Caco-2 (cell line): ENCODE data around the gene MAST4. TPM values are rescaled to one million over a fixed set of nuclear protein-coding genes. Genes with fewer than 3 reads are reported as not detected.

Experiments
- BruUV-seq: library from RNA; stranded (reverse); fragments of 400-500 nt; replicated peaks from 2 replicates; lab custom pipeline; 2021; lab: Mats Ljungman, UMichigan
- CTCF ChIA-PET: fragments of 300-600 bp; sonication (Branson Sonifier 250); formaldehyde crosslinking; loops from one replicate; lab custom pipeline; 2022; ENCODE audit warnings: antibody characterized with exemption; lab: Charles Lee
- POLR2A ChIA-PET: fragments of 300-600 bp; sonication (Branson Sonifier 250); formaldehyde crosslinking; loops from one replicate; lab custom pipeline; 2022; ENCODE audit warnings: antibody characterized with exemption; lab: Charles Lee
- DNase-seq, 2 experiments: peaks; one replicate each; pipeline versions ENCODE4 v3.0.0 to v3.0.0-alpha.2; 2020 to 2022
- H3K27me3 ChIP-seq: replicated peaks from 2 replicates; pipeline ENCODE4 v1.6.0; 2011; ENCODE audit warnings: low read length; ENCODE audit not compliant: control insufficient read depth, insufficient read depth
- H3K36me3 ChIP-seq: 2 replicates; pipeline ENCODE4 v1.5.1; 2011; ENCODE audit warnings: low read length; ENCODE audit not compliant: control insufficient read depth, insufficient read depth
- H3K4me1 ChIP-seq: fragments of 250-450 bp; sonication (Bioruptor Pico); 2 replicates; pipeline ENCODE4 v1.5.1; 2020; ENCODE audit warnings: mild to moderate bottlenecking
- H3K4me3 ChIP-seq: 2 replicates; pipeline ENCODE4 v1.5.1; 2011; ENCODE audit warnings: low read depth, mild to moderate bottlenecking, control low read depth, low read length
- H3K9me3 ChIP-seq: fragments of 250-450 bp; sonication (Bioruptor Pico); 2 replicates; pipeline ENCODE4 v1.5.1; 2020; ENCODE audit warnings: mild to moderate bottlenecking, moderate library complexity
- H3K27ac Mint-ChIP-seq: one replicate; pipeline ENCODE4 v1.8.0; 2022; ENCODE audit warnings: mixed read lengths; ENCODE audit not compliant: unreplicated experiment
- H3K27me3 Mint-ChIP-seq: one replicate; pipeline ENCODE4 v1.8.0; 2022; ENCODE audit warnings: mixed read lengths; ENCODE audit not compliant: insufficient read depth, unreplicated experiment
- H3K36me3 Mint-ChIP-seq: one replicate; pipeline ENCODE4 v1.8.0; 2022; ENCODE audit warnings: mild to moderate bottlenecking, mixed read lengths; ENCODE audit not compliant: insufficient read depth, unreplicated experiment
- H3K4me1 Mint-ChIP-seq: one replicate; pipeline ENCODE4 v1.8.0; 2022; ENCODE audit warnings: low read depth, mixed read lengths; ENCODE audit not compliant: unreplicated experiment
- H3K4me3 Mint-ChIP-seq: one replicate; pipeline ENCODE4 v1.8.0; 2022; ENCODE audit warnings: mild to moderate bottlenecking, moderate library complexity, mixed read lengths; ENCODE audit not compliant: unreplicated experiment
- H3K9me3 Mint-ChIP-seq: one replicate; pipeline ENCODE4 v1.8.0; 2022; ENCODE audit warnings: mixed read lengths; ENCODE audit not compliant: unreplicated experiment
- intact Hi-C: fragments of 100-400 bp; cut with micrococcal nuclease; formaldehyde crosslinking; loops from one replicate; pipeline ENCODE4 v1.10.0; 2022; ENCODE audit not compliant: unreplicated experiment
- total RNA-seq: library from RNA; stranded (reverse); gene quantifications from 2 replicates; pipeline ENCODE4 v1.2.3, GENCODE V29; 2022
- TF ChIP-seq, protein P1 (sequence below), 2 experiments: fragments of 200-600 bp in 1 of 2; IDR thresholded peaks; 1 replicate in 1 of 2; 2 replicates in 1 of 2; pipeline versions ENCODE4 v1.5.1 to v1.8.0; 2011 to 2022; ENCODE audit warnings: antibody characterized with exemption in 1 of 2, control low read depth in 1 of 2, inconsistent platforms in 1 of 2, low read depth in 1 of 2, low read length in 1 of 2, mild to moderate bottlenecking in 1 of 2, moderate library complexity in 1 of 2; ENCODE audit not compliant: insufficient read depth in 1 of 2, severe bottlenecking in 1 of 2, unreplicated experiment in 1 of 2

The MAST4 gene
- total RNA-seq, 1 experiment from 2014 or later, result 17.8 TPM

DNA sequence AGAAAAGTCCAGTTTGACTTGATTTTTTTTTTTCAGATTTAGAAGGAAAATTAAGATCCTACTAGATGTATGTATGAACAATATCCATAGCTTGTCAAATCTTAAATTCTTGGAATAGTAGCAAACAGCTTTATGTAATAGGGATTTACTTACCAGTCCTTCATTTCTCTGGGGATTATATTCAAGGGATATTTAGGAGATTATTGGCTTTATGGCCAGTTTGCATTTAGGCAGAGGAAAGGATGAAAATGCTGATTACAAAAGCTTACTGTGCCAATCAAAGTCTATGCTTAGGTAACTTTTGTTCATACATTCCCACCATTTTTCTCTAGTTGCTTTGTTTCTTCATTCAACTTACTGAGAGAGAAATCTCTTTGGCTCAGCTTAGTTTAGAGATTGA lies 47.9 kb downstream of the MAST4 start:
- H3K27ac Mint-ChIP-seq, result no peak overlapping the region
- H3K4me3 ChIP-seq, result no peak overlapping the region
- H3K36me3 ChIP-seq, result no peaks in the 10 kb centered on the region
- intact Hi-C loops, result no loop called here
- BruUV-seq, result no TSS peak
- H3K4me1 ChIP-seq, result no peaks in the 10 kb centered on the region
- no peaks in the 10 kb centered on the region for H3K4me1 Mint-ChIP-seq
- no peaks in the 10 kb centered on the region for H3K27me3 ChIP-seq
- POLR2A ChIA-PET, result no interaction called here
- peaks cover 5% of the 10 kb centered on the region for H3K27me3 Mint-ChIP-seq
- CTCF ChIA-PET, result interaction anchor here (1.1 kb wide), 1 partner anchor 338 kb away, joined by 4 read pairs; no protein-coding TSS in a partner anchor
- no peaks in the 10 kb centered on the region for H3K9me3 Mint-ChIP-seq
- DNase-seq, result no peak
- no peak overlapping the region for H3K4me3 Mint-ChIP-seq
- TF ChIP-seq, protein P1, sequence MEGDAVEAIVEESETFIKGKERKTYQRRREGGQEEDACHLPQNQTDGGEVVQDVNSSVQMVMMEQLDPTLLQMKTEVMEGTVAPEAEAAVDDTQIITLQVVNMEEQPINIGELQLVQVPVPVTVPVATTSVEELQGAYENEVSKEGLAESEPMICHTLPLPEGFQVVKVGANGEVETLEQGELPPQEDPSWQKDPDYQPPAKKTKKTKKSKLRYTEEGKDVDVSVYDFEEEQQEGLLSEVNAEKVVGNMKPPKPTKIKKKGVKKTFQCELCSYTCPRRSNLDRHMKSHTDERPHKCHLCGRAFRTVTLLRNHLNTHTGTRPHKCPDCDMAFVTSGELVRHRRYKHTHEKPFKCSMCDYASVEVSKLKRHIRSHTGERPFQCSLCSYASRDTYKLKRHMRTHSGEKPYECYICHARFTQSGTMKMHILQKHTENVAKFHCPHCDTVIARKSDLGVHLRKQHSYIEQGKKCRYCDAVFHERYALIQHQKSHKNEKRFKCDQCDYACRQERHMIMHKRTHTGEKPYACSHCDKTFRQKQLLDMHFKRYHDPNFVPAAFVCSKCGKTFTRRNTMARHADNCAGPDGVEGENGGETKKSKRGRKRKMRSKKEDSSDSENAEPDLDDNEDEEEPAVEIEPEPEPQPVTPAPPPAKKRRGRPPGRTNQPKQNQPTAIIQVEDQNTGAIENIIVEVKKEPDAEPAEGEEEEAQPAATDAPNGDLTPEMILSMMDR (IDR thresholded peaks at IDR 0.05; ENCODE audit: insufficient read depth in 1 of 2, low read depth in 1 of 2, low read length in 1 of 2, severe bottlenecking in 1 of 2, unreplicated experiment in 1 of 2), result no peak
- H3K36me3 Mint-ChIP-seq, result no peaks in the 10 kb centered on the region
- H3K9me3 ChIP-seq, result no peaks in the 10 kb centered on the region

DNA sequence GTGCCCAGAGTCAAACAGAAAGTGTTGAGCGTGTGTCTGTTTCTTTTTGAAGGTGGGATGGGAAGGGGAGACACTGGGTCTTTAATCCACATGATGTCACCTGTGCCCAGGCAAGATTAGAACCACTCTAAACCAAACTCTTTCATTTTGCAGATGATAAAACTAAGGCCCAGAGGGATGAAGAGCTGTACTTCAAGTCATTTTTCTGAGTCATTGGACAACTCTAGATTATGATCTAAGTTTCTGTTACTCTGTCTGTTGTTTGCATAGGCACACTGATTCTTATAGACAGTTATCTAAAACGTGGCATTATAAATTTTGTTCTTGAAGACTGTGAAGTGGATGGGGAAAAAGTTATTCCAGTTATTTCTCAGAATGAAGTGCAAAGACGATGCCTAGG lies 48.8 kb downstream of the MAST4 start:
- Histone ChIP-seq H3K4me1 (no peaks in the 10 kb centered on the region), H3K36me3 (no peaks in the 10 kb centered on the region), H3K27me3 (no peaks in the 10 kb centered on the region), H3K4me3 (no peak overlapping the region), H3K9me3 (no peaks in the 10 kb centered on the region)
- H3K4me1 Mint-ChIP-seq, result no peaks in the 10 kb centered on the region
- intact Hi-C loops, result no loop called here
- H3K36me3 Mint-ChIP-seq, result no peaks in the 10 kb centered on the region
- H3K27me3 Mint-ChIP-seq, result peaks cover 8% of the 10 kb centered on the region
- ChIA-PET POLR2A (no interaction called here), CTCF (no interaction called here)
- no TSS peak for BruUV-seq
- no peak overlapping the region for H3K4me3 Mint-ChIP-seq
- DNase-seq, result no peak
- no peak overlapping the region for H3K27ac Mint-ChIP-seq
- TF ChIP-seq, protein P1 (IDR thresholded peaks at IDR 0.05; ENCODE audit: insufficient read depth in 1 of 2, low read depth in 1 of 2, low read length in 1 of 2, severe bottlenecking in 1 of 2, unreplicated experiment in 1 of 2), result no peak
- H3K9me3 Mint-ChIP-seq, result no peaks in the 10 kb centered on the region

DNA sequence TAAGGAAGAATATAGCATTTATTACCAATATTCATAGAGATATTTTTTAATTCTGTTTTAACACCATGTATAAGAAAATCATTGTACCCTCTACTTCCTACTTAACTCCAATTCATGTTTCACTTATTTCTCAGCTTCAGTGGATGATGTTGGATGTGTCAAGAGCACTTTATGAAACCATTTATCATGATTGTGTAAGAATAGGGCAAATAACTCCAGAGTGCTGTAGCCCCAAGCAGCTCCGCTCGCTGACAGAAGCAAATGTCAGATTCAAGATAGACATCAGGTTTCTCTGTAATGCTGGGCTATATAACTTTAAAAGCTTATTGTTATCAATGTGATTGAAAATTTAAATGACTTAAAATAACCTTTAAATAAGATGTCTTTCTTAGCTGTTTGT lies 50.4 kb downstream of the MAST4 start:
- no peaks in the 10 kb centered on the region for H3K4me1 ChIP-seq
- no peak for DNase-seq
- intact Hi-C loops, result no loop called here
- H3K4me1 Mint-ChIP-seq, result no peaks in the 10 kb centered on the region
- POLR2A ChIA-PET, result no interaction called here
- H3K9me3 Mint-ChIP-seq, result no peaks in the 10 kb centered on the region
- CTCF ChIA-PET, result no interaction called here
- TF ChIP-seq, protein P1 (IDR thresholded peaks at IDR 0.05; ENCODE audit: insufficient read depth in 1 of 2, low read depth in 1 of 2, low read length in 1 of 2, severe bottlenecking in 1 of 2, unreplicated experiment in 1 of 2), result no peak
- no peaks in the 10 kb centered on the region for H3K9me3 ChIP-seq
- no peaks in the 10 kb centered on the region for H3K36me3 ChIP-seq
- H3K36me3 Mint-ChIP-seq, result no peaks in the 10 kb centered on the region
- BruUV-seq, result no TSS peak
- no peaks in the 10 kb centered on the region for H3K27me3 ChIP-seq
- H3K27ac Mint-ChIP-seq, result no peak overlapping the region
- H3K27me3 Mint-ChIP-seq, result peaks cover 8% of the 10 kb centered on the region
- no peak overlapping the region for H3K4me3 Mint-ChIP-seq
- H3K4me3 ChIP-seq, result no peak overlapping the region
